MCF 10A (cell line): Measurements from ENCODE around the gene ZNF568. TPM values are rescaled to one million over a fixed set of nuclear protein-coding genes. Genes with fewer than 3 reads are reported as not detected.

Experiments used
- Bru-seq: library from RNA; stranded (reverse); fragments of 400-500 nt; gene quantifications from one replicate; lab custom pipeline; 2021; lab: Mats Ljungman, UMichigan
- BruChase-seq, 2 experiments: library from RNA; stranded (reverse); fragments of 400-500 nt; gene quantifications; one replicate each; lab custom pipeline; 2021; lab: Mats Ljungman, UMichigan
- BruUV-seq: library from RNA; stranded (reverse); fragments of 400-500 nt; replicated peaks from 2 replicates; lab custom pipeline; 2021; lab: Mats Ljungman, UMichigan
- CTCF ChIA-PET: fragments of 300-600 bp; sonication (Branson Sonifier 250); formaldehyde crosslinking; extraction: SDS; loops from one replicate; lab custom pipeline; 2021; ENCODE audit warnings: antibody characterized with exemption, inconsistent platforms; lab: Yijun Ruan, JAX
- POLR2A ChIA-PET: fragments of 300-600, 350-650 bp; sonication (Branson Sonifier 250); formaldehyde crosslinking; extraction: SDS; loops from one replicate; lab custom pipeline; 2020; ENCODE audit warnings: antibody characterized with exemption, inconsistent platforms; lab: Yijun Ruan, JAX
- DNase-seq: peaks from one replicate; pipeline ENCODE4 v3.0.0-alpha.2; 2018; ENCODE audit not compliant: unreplicated experiment
- H3K27ac Mint-ChIP-seq: one replicate; pipeline ENCODE4 v1.8.0; 2022; ENCODE audit warnings: mild to moderate bottlenecking, low read depth, mixed read lengths; ENCODE audit not compliant: unreplicated experiment
- H3K27me3 Mint-ChIP-seq: one replicate; pipeline ENCODE4 v1.8.0; 2022; ENCODE audit warnings: mixed read lengths; ENCODE audit not compliant: insufficient read depth, unreplicated experiment
- H3K36me3 Mint-ChIP-seq: one replicate; pipeline ENCODE4 v1.8.0; 2022; ENCODE audit warnings: mild to moderate bottlenecking, moderate library complexity, mixed read lengths; ENCODE audit not compliant: insufficient read depth, unreplicated experiment
- H3K4me1 Mint-ChIP-seq: one replicate; pipeline ENCODE4 v1.8.0; 2022; ENCODE audit warnings: mixed read lengths; ENCODE audit not compliant: insufficient read depth, unreplicated experiment
- H3K4me3 Mint-ChIP-seq: one replicate; pipeline ENCODE4 v1.8.0; 2022; ENCODE audit warnings: mild to moderate bottlenecking, moderate library complexity, mixed read lengths; ENCODE audit not compliant: unreplicated experiment
- H3K9me3 Mint-ChIP-seq: one replicate; pipeline ENCODE4 v1.8.0; 2022; ENCODE audit warnings: mixed read lengths; ENCODE audit not compliant: unreplicated experiment
- CTCF ChIP-seq: fragments of 200-600 bp; IDR thresholded peaks from one replicate; pipeline ENCODE4 v1.8.0; 2022; ENCODE audit warnings: antibody characterized with exemption, mild to moderate bottlenecking; ENCODE audit not compliant: unreplicated experiment
- intact Hi-C: fragments of 100-400 bp; cut with micrococcal nuclease; formaldehyde crosslinking; loops from 2 replicates; pipeline ENCODE4 v1.14.1; 2022
- long read RNA-seq: library from polyadenylated mRNA; stranded (forward); transcript quantifications from one replicate; pipeline ENCODE4 v2.0.0, GENCODE V29; 2022
- total RNA-seq: library from RNA; stranded (reverse); gene quantifications from 2 replicates; pipeline ENCODE4 v1.2.3, GENCODE V29; 2022

The ZNF568 gene
- total RNA-seq: 7.6 and 8.5 TPM in 2 replicates
- Bru-seq, nascent RNA: percentile 49 among the genes with signal in this experiment
- percentile 51 among the genes with signal in this experiment for BruChase-seq, experiment 1, labeled RNA remaining after a 6-hour chase
- percentile 52 among the genes with signal in this experiment for BruChase-seq, experiment 2, labeled RNA remaining after a 2-hour chase
- long read RNA-seq, partial matches to known transcripts: 1 of 4 reads
- long read RNA-seq, other reads (novel, unspliced or antisense): 3 of 4 reads

GRCh38 chr19:36915992-36916830 lies at the start of gene ZNF568, which contains the start of gene ZNF829:
Gene ZNF568 (plus strand): TSS chr19:36916332. CDS start chr19:36922771, 6,439 bp downstream.
Gene ZNF829 (minus strand): TSS chr19:36916291. CDS start chr19:36915167, 1,124 bp downstream.
- Mint-ChIP-seq H3K4me3 (peak within 1 kb of the TSS; percentile 80), H3K9me3 (peaks cover 10% of the 10 kb centered on the region), H3K27ac (peak within 1 kb of the TSS; percentile 93), H3K4me1 (no peaks in the 10 kb centered on the region), H3K36me3 (peaks cover 36% of the 10 kb centered on the region), H3K27me3 (no peaks in the 10 kb centered on the region)
- ChIA-PET CTCF (interaction anchor here (0.6 to 1.4 kb wide), 6 partner anchors 11 to 78 kb away, joined by 3 to 4 read pairs (median 3); partner anchors contain the start of gene ZNF790), POLR2A (interaction anchor here (0.5 to 2.0 kb wide), 13 partner anchors 10 to 738 kb away, joined by 3 to 7 read pairs (median 3); partner anchors contain the start of genes ZNF345 and ZNF420)
- TF ChIP-seq CTCF: peak; percentile 51
- TSS peak; percentile 42 for BruUV-seq
- DNase-seq: peak; percentile 80
- intact Hi-C loops: no loop called here

GRCh38 chr19:36876993-36877938 lies 38.9 kb upstream of the ZNF568 start:
- Mint-ChIP-seq H3K36me3 (peaks cover 14% of the 10 kb centered on the region), H3K9me3 (peaks cover 42% of the 10 kb centered on the region), H3K4me1 (no peaks in the 10 kb centered on the region), H3K27me3 (no peaks in the 10 kb centered on the region), H3K27ac (no peak overlapping the region), H3K4me3 (no peak overlapping the region)
- CTCF ChIA-PET: no interaction called here
- intact Hi-C loops: no loop called here
- no TSS peak for BruUV-seq
- POLR2A ChIA-PET: no interaction called here
- DNase-seq: no peak
- no peak for TF ChIP-seq CTCF

- Mint-ChIP-seq H3K4me3 (no peak overlapping the region), H3K27ac (no peak overlapping the region), H3K9me3 (peaks cover 64% of the 10 kb centered on the region), H3K27me3 (no peaks in the 10 kb centered on the region), H3K4me1 (no peaks in the 10 kb centered on the region), H3K36me3 (peaks cover 51% of the 10 kb centered on the region)
- ChIA-PET POLR2A (no interaction called here), CTCF (no interaction called here)
- no peak for DNase-seq
- intact Hi-C loops: no loop called here
- BruUV-seq: no TSS peak
- no peak for TF ChIP-seq CTCF
These were observed 24.3 kb upstream of the ZNF568 start for GRCh38 chr19:36891768-36892357.
